Thymus (tissue), 11 donors: Measurements from ENCODE around the gene IFNLR1. TPM values are rescaled to one million over a fixed set of nuclear protein-coding genes. Genes with fewer than 3 reads are reported as not detected.

Experiments used
- DNase-seq, 9 donors: peaks; one replicate each; pipeline ENCODE4 v3.0.0-alpha.2; 2013; ENCODE audit warnings: low spot score in 9 of 9, low read depth in 6 of 9, missing footprints in 1 of 9
- H3K27ac ChIP-seq, 2 donors: one replicate each; pipeline ENCODE4 v1.5.1; 2013; ENCODE audit warnings: control low read depth in 1 of 2, low read depth in 1 of 2, low read length in 1 of 2, mild to moderate bottlenecking in 1 of 2, moderate library complexity in 1 of 2
- H3K27me3 ChIP-seq, 2 donors: one replicate each; pipeline ENCODE4 v1.5.1; 2013; ENCODE audit warnings: low read length in 1 of 2; ENCODE audit not compliant: control insufficient read depth in 2 of 2, insufficient read depth in 1 of 2
- H3K36me3 ChIP-seq, 2 donors: one replicate each; pipeline ENCODE4 v1.5.1; 2013; ENCODE audit warnings: low read length in 1 of 2, mild to moderate bottlenecking in 1 of 2, moderate library complexity in 1 of 2; ENCODE audit not compliant: control insufficient read depth in 2 of 2, insufficient read depth in 2 of 2
- H3K4me1 ChIP-seq, 2 donors: one replicate each; pipeline ENCODE4 v1.5.1; 2013; ENCODE audit warnings: low read length in 2 of 2; ENCODE audit not compliant: control insufficient read depth in 2 of 2, insufficient read depth in 2 of 2
- H3K4me3 ChIP-seq, 2 donors: one replicate each; pipeline ENCODE4 v1.5.1; 2013; ENCODE audit warnings: low read length in 2 of 2, control low read depth in 1 of 2, mild to moderate bottlenecking in 1 of 2
- H3K9me3 ChIP-seq, 2 donors: one replicate each; pipeline ENCODE4 v1.5.1; 2013; ENCODE audit warnings: low read length in 1 of 2, mild to moderate bottlenecking in 1 of 2; ENCODE audit not compliant: control insufficient read depth in 2 of 2, insufficient read depth in 1 of 2
- WGBS: extraction: QIAGEN DNeasy Blood & Tissue Kit; methylation state at CpG from one replicate; pipeline ENCODE4 v1.1.7; 2013; 5-methylcytosine and 5-hydroxymethylcytosine counted together
- polyA plus RNA-seq: library from polyadenylated mRNA; stranded (reverse); fragments of 200-250 nt; gene quantifications from one replicate; pipeline ENCODE4 v1.2.3, GENCODE V29; 2013
- total RNA-seq: library from RNA; stranded (reverse); fragments of 120-200 nt; gene quantifications from one replicate; pipeline ENCODE4 v1.2.4, GENCODE V29; 2013
- donor health status: healthy.

IFNLR1 gene
- total and polyA plus RNA-seq, 2 donors, result 0.66 to 1.3 TPM

DNA sequence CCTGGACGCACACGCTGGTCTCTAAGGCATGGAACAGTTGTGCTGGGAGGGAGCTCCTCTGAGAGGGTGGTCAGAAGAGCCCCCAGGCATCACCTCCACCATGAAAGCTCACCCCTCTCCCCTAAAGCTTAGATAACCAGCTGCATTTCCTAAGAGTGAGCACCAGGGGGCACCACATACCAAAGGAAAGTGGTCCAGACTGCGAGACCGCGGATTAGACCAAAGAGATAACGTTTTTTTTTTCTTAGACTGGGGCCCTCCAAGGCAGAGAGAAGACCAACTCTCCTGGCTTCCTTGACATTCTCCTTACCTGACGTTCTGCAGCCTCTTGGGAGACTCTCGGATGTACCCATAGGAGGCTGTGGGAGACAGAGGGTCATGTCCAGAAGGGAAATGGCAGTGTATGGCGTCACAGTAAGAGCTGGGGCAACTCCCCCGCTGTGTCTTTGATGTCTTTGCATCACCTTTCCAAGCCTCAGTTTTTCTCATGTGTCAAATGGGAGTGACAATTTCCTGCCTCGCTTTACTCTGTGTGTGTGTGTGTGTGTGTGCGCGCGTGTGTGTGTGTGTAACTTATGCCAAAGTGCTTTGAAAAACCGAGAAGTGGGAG, 12.3 kb upstream of the IFNLR1 start:
- DNase-seq, result peak in 8 of 9 donors; percentile 27 to 81 (median 54)
- Histone ChIP-seq H3K4me3 (no peak overlapping the region), H3K4me1 (peaks cover 0 to 3% of the 10 kb centered on the region in 2 donors), H3K9me3 (no peaks in the 10 kb centered on the region), H3K27me3 (peaks cover 0 to 17% of the 10 kb centered on the region in 2 donors), H3K36me3 (no peaks in the 10 kb centered on the region), H3K27ac (no peak overlapping the region)
- WGBS, result 35% methylated on average over 15 of the region's 15 CpGs

- 79% methylated on average over 8 of the region's 8 CpGs for WGBS
- Histone ChIP-seq H3K27ac (no peak overlapping the region), H3K27me3 (peaks cover 0 to 17% of the 10 kb centered on the region in 2 donors), H3K9me3 (no peaks in the 10 kb centered on the region), H3K36me3 (no peaks in the 10 kb centered on the region), H3K4me1 (peaks cover 0 to 3% of the 10 kb centered on the region in 2 donors), H3K4me3 (no peak overlapping the region)
- no peak for DNase-seq
Observed at GRCh38 chr1:24198766-24199165, 11.7 kb upstream of the IFNLR1 start.

DNA sequence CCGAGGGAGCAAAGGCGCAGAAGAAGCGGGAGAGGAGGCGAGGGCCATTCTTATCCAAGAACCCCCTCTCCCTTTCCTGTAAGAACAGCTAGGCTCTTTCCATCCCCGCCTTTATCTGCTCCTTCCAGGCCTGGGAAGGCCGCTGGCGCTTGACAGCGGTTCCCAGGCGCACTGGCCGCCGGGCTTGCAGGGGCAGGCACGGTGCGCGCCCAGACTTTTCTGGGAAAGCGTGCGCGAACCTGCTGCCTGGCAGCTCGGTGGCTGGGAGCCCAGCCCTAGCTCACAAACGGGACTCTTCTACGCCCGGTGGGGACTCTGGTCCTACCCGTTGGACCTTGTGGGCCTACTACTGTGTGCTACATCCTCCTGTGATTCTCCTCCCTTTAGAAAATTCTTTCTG, 8.8 kb upstream of the IFNLR1 start:
- H3K36me3 ChIP-seq, result no peaks in the 10 kb centered on the region
- 79% methylated on average over 22 of the region's 22 CpGs for WGBS
- DNase-seq, result no peak
- H3K4me3 ChIP-seq, result no peak overlapping the region
- H3K9me3 ChIP-seq, result no peaks in the 10 kb centered on the region
- peak overlapping the region in 1 of 2 donors; percentile 65 for H3K27ac ChIP-seq
- peaks cover under 1 to 5% of the 10 kb centered on the region in 2 donors for H3K4me1 ChIP-seq
- H3K27me3 ChIP-seq, result peaks cover 0 to 18% of the 10 kb centered on the region in 2 donors

GRCh38 chr1:24195136-24195535, 8.0 kb upstream of the IFNLR1 start:
- no peaks in the 10 kb centered on the region for H3K9me3 ChIP-seq
- H3K4me1 ChIP-seq, result peaks cover 2 to 8% of the 10 kb centered on the region in 2 donors
- H3K4me3 ChIP-seq, result no peak overlapping the region
- H3K36me3 ChIP-seq, result no peaks in the 10 kb centered on the region
- DNase-seq, result no peak
- 82% methylated on average over 2 of the region's 2 CpGs for WGBS
- H3K27ac ChIP-seq, result no peak overlapping the region
- peaks cover 0 to 22% of the 10 kb centered on the region in 2 donors for H3K27me3 ChIP-seq

DNA sequence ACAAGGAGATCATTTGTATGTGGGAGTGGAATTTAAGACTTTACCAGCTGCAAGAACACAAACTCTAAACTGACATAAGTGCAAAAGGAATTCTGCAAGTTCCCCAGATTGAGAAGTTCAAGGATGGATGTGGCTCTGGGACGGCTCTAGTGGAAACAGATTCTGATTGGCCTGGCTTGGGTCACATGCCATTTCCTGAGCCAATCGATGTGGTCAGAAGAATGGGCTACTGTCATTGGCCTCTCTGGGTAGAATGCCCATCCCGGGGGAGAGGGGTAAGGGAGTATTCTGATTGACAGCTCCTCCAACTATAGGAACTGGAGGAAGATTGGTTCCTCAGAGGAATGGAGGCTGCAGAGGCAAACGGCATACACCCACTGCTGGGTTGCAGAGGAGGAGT, 6.0 kb upstream of the IFNLR1 start:
- 81% methylated on average over 4 of the region's 4 CpGs for WGBS
- no peak overlapping the region for H3K4me3 ChIP-seq
- no peak overlapping the region for H3K27ac ChIP-seq
- H3K4me1 ChIP-seq, result peaks cover 2 to 6% of the 10 kb centered on the region in 2 donors
- H3K36me3 ChIP-seq, result no peaks in the 10 kb centered on the region
- no peak for DNase-seq
- H3K27me3 ChIP-seq, result peaks cover 8 to 40% of the 10 kb centered on the region in 2 donors
- H3K9me3 ChIP-seq, result no peaks in the 10 kb centered on the region

DNA sequence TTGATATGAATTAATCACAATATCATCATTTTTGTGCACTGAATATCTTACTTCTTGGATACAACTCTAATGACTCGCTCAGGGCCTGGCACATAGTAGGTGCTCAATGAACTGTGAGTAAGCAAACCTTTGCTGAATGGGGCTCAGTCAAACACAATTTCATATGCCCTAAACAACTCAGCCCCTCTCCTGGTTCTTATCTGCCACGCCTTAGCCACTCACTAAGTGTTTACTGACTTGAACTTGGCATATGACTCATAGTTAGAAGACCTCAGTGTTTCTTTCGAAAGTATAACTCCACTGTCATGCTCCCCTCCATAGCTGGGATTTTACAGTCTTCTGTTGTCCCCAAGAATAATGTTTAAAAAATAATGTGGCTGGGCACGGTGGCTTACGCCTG, 4.8 kb upstream of the IFNLR1 start:
- Histone ChIP-seq H3K4me3 (no peak overlapping the region), H3K27ac (no peak overlapping the region), H3K4me1 (peaks cover 2 to 11% of the 10 kb centered on the region in 2 donors), H3K36me3 (no peaks in the 10 kb centered on the region), H3K27me3 (peaks cover 18 to 46% of the 10 kb centered on the region in 2 donors), H3K9me3 (no peaks in the 10 kb centered on the region)
- WGBS, result 87% methylated on average over 5 of the region's 5 CpGs
- no peak for DNase-seq

DNA sequence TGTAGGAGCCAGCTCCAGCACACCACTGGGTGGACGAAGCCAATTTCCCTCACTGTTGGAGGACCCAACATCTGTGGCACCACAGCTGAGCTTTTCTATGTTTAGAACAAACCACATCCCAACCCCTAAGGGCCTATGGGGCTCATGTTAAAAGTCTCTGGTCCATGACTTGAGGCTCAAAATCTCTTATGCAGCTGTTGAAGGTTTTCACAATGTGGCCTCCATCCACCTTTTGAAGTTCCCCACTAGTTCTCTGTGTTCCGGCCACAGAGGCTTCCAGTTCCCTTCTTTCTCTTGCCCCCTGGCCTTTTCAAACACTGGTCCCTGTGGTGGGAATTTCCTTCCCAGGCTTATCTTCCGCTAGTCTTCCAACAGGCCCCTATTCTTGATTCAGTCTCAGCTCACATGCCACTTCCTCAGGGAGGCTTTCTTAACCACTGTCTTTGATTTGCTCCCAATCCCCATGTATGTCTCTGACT, 3.9 kb upstream of the IFNLR1 start:
- Histone ChIP-seq H3K27me3 (peaks cover 26 to 51% of the 10 kb centered on the region in 2 donors), H3K4me3 (no peak overlapping the region), H3K27ac (no peak overlapping the region), H3K4me1 (peaks cover 2 to 11% of the 10 kb centered on the region in 2 donors), H3K9me3 (no peaks in the 10 kb centered on the region), H3K36me3 (no peaks in the 10 kb centered on the region)
- DNase-seq, result peak in 1 of 9 donors; percentile 19
- 11% methylated on average over 3 of the region's 3 CpGs for WGBS

- peak in 1 of 9 donors; percentile 41 for DNase-seq
- Histone ChIP-seq H3K4me3 (no peak overlapping the region), H3K36me3 (no peaks in the 10 kb centered on the region), H3K27me3 (peaks cover 28 to 55% of the 10 kb centered on the region in 2 donors), H3K27ac (no peak overlapping the region), H3K9me3 (no peaks in the 10 kb centered on the region), H3K4me1 (peaks cover 2 to 11% of the 10 kb centered on the region in 2 donors)
- 69% methylated on average over 7 of the region's 7 CpGs for WGBS
Observed at GRCh38 chr1:24189528-24189927, 2.4 kb upstream of the IFNLR1 start.

DNA sequence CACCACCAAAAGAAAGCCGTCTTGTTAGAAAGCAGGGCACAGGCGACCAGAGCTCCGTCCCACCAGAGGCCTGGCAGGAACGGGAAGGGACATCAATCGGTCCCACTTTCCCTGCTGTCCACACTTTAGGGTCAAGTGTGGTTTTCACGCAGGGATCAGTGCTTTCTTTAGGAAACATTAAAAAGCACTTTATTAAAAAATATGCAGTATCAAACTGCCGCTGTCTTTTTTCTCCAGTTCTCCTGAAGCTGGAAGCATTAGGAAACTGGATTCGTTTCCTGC, 437 bp downstream of the IFNLR1 start:
- Histone ChIP-seq H3K36me3 (no peaks in the 10 kb centered on the region), H3K27ac (no peak overlapping the region), H3K4me1 (peaks cover 2 to 11% of the 10 kb centered on the region in 2 donors), H3K4me3 (peak overlapping the region in 1 of 2 donors; percentile 29), H3K9me3 (no peaks in the 10 kb centered on the region), H3K27me3 (peaks cover 28 to 63% of the 10 kb centered on the region in 2 donors)
- DNase-seq, result no peak
- 43% methylated on average over 8 of the region's 8 CpGs for WGBS
